ENCODE data around the gene RASAL2. TPM values are rescaled to one million over a fixed set of nuclear protein-coding genes. Genes with fewer than 3 reads are reported as not detected.

Gene RASAL2
- total and polyA plus RNA-seq, 2 experiments from 2014 or later = 16.0 to 42.2 TPM

- Histone ChIP-seq H3F3A (replicated peaks; ENCODE audit: low read depth) (no peaks in the 10 kb centered on the region), H4K20me1 (replicated peaks; ENCODE audit: insufficient read depth) (no peaks in the 10 kb centered on the region), H3K4me2 (no peak overlapping the region), H3K36me3 (ENCODE audit: insufficient read depth) (no peaks in the 10 kb centered on the region; the same call in 1 of the 2 replicates), H3K27ac (ENCODE audit: low read depth) (no peak overlapping the region), H2AFZ (no peak overlapping the region), H3K4me3 (no peak overlapping the region), H3K79me2 (replicated peaks; ENCODE audit: insufficient read depth) (no peaks in the 10 kb centered on the region), H3K9me2 (ENCODE audit: insufficient read depth) (no peaks in the 10 kb centered on the region), H3K4me1 (ENCODE audit: insufficient read depth) (peaks cover 17% of the 10 kb centered on the region; the same call in 1 of the 2 replicates), H3K27me3 (ENCODE audit: insufficient read depth) (no peaks in the 10 kb centered on the region)
- no peak overlapping the region for H3K4me3 Mint-ChIP-seq
- H3K4me1 Mint-ChIP-seq = peaks cover 10% of the 10 kb centered on the region
- no peak overlapping the region for H3K27ac Mint-ChIP-seq
- H3K27me3 Mint-ChIP-seq (ENCODE audit: insufficient read depth, low read depth, poor library complexity) = no peaks in the 10 kb centered on the region
- no peaks in the 10 kb centered on the region for H3K9me3 Mint-ChIP-seq
- peaks cover 17% of the 10 kb centered on the region for H3K36me3 Mint-ChIP-seq (ENCODE audit: low read depth)
- DNase-seq (ENCODE audit: low spot score) (no peak), ATAC-seq (no peak)
- no peak for TF ChIP-seq ZNF462 (CRISPR knock-in tag; IDR thresholded peaks at IDR 0.05)
These were observed 363.7 kb downstream of the RASAL2 start for GRCh38 chr1:178457651-178458050.

DNA sequence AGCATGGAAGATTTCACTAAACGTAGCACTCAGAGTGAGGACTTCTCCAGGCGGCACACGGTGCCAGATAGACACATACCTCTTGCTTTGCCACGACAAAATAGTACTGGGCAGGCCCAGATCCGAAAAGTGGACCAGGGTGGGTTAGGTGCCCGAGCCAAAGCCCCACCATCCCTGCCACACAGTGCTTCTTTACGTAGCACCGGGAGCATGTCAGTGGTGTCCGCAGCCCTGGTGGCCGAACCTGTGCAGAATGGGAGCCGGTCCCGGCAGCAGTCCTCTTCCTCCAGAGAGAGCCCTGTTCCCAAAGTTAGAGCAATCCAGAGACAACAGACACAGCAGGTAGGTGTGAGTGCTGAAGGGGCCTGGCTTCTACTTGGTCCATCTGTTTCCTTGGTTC is 364.3 kb downstream of the RASAL2 start:
- DNase-seq (ENCODE audit: low spot score) (no peak), ATAC-seq (peak; percentile 54)
- Mint-ChIP-seq H3K4me1 (peaks cover 10% of the 10 kb centered on the region), H3K27ac (no peak overlapping the region), H3K9me3 (no peaks in the 10 kb centered on the region), H3K4me3 (no peak overlapping the region), H3K27me3 (ENCODE audit: insufficient read depth, low read depth, poor library complexity) (no peaks in the 10 kb centered on the region), H3K36me3 (ENCODE audit: low read depth) (peaks cover 17% of the 10 kb centered on the region)
- H3K36me3 ChIP-seq (ENCODE audit: insufficient read depth) = no peaks in the 10 kb centered on the region; the same call in 1 of the 2 replicates
- H3K9me2 ChIP-seq (ENCODE audit: insufficient read depth) = no peaks in the 10 kb centered on the region
- H4K20me1 ChIP-seq (replicated peaks; ENCODE audit: insufficient read depth) = no peaks in the 10 kb centered on the region
- H3K79me2 ChIP-seq (replicated peaks; ENCODE audit: insufficient read depth) = no peaks in the 10 kb centered on the region
- no peaks in the 10 kb centered on the region for H3F3A ChIP-seq (replicated peaks; ENCODE audit: low read depth)
- H3K27ac ChIP-seq (ENCODE audit: low read depth) = no peak overlapping the region
- no peak overlapping the region for H2AFZ ChIP-seq
- H3K4me3 ChIP-seq = no peak overlapping the region
- peaks cover 17% of the 10 kb centered on the region; the same call in 1 of the 2 replicates for H3K4me1 ChIP-seq (ENCODE audit: insufficient read depth)
- no peaks in the 10 kb centered on the region for H3K27me3 ChIP-seq (ENCODE audit: insufficient read depth)
- no peak overlapping the region for H3K4me2 ChIP-seq
- TF ChIP-seq ZNF462 (CRISPR knock-in tag; IDR thresholded peaks at IDR 0.05) = no peak
- no peak for TF ChIP-seq JUNB (IDR thresholded peaks at IDR 0.05; ENCODE audit: unreplicated experiment)
- TF ChIP-seq ZNF114 (CRISPR knock-in tag; IDR thresholded peaks at IDR 0.05) = no peak
- TF ChIP-seq EZH2phosphoT487 (IDR thresholded peaks at IDR 0.05; ENCODE audit: unreplicated experiment) = no peak
- TF ChIP-seq, protein P1, sequence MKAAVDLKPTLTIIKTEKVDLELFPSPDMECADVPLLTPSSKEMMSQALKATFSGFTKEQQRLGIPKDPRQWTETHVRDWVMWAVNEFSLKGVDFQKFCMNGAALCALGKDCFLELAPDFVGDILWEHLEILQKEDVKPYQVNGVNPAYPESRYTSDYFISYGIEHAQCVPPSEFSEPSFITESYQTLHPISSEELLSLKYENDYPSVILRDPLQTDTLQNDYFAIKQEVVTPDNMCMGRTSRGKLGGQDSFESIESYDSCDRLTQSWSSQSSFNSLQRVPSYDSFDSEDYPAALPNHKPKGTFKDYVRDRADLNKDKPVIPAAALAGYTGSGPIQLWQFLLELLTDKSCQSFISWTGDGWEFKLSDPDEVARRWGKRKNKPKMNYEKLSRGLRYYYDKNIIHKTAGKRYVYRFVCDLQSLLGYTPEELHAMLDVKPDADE (IDR thresholded peaks at IDR 0.05) = no peak

Data from GM23338 (cell line).